NCI-H748 (cell line): ENCODE data around the gene PRM1.

Experiments used
- DNase-seq: peaks from one replicate; lab custom pipeline; 2025; ENCODE audit not compliant: unreplicated experiment; lab: John Stamatoyannopoulos, UW

The PRM1 gene, protein sequence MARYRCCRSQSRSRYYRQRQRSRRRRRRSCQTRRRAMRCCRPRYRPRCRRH

DNA sequence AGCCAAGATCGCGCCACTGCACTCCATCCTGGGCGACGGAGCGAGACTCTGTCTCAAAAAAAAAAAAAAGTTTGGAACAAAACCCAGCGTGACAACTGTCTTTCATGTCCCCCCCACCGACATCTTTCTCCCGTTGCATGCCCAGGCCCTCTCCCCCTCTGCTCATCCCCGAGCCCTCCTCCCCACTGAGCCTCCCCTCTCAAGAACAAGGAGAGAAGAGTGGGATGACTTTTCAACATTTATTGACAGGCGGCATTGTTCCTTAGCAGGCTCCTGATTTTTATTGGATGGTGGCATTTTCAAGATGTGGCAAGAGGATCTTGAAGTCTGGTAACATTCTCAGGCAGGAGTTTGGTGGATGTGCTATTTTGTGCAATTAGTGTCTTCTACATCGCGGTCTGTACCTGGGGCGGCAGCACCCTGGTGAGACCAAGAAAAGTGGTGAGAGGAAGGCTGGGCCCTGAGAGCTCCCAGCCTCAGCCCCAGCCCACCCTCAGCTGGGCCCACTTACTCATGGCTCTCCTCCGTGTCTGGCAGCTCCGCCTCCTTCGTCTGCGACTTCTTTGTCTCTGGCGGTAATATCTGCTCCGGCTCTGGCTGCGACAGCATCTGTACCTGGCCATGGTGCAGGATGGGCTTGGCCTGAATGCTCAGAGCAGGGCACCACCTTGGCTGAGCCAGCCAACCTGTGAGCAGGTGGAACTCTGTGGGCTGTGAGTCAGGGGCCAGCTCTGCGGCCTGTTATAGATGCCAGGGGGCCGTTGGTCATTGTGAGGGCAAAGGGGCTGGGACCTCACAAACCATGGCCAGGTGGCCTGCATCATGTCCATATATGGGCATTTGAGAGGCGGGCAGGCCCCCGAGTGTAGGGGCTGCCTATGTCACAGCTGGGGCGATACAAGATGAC is at the start of gene PRM1:
TSS of gene PRM1 (minus strand) at position 715 of the 907 bp plus-strand sequence. CDS start at position 623, 92 bp downstream.
- no peak for DNase-seq

DNA sequence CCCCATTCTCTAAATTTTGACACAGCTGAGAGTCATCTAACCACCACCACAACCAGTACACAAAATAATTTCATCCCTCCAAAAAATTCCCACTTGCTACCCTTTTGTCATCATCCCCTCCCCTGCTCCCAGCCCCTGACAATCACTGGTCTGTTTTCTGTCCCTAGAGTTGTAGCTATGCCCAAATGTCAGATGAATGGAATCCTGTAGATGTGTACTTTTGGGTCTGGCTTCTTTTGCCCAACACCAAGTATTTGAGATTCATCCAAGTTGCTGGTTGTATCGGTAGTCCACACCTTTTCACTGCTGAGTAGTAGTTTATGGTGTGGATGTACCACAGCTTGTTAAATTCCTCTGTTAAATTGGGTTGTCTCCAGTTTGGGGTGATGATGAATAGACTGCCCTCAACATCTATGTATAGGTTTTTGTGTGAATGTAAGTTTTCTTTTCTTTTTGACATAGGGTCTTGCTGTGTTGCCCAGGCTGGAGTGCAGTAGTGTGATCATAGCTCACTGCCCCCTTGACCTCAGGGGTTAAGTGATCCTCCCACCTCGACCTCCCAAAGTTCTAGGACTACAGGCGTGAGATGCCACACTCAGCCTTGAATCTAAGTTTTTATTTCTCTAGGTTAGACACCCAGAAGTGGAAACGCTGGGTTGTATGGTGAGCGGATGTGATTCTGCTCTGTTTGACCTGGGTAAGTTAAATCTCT is 49.6 kb upstream of the PRM1 start:
- no peak for DNase-seq

DNA sequence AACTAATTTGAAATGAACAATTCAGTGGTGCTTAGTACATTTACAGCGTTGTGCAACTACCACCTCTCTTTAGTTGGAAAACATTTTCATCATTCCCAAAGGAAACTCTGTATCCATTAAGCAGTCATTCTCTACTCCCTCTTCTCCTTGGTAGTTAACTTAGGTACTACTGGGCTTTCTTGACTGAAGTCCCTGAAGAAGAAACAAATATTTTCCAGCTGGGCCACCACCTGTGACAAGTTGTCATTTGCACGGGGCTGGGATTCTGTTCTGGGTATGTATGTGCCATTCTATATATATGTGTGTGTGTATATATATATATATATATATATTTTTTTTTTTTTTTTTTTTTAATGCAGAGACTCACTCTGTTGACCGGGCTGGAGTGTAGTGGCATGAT is 48.8 kb upstream of the PRM1 start:
- DNase-seq: no peak

DNA sequence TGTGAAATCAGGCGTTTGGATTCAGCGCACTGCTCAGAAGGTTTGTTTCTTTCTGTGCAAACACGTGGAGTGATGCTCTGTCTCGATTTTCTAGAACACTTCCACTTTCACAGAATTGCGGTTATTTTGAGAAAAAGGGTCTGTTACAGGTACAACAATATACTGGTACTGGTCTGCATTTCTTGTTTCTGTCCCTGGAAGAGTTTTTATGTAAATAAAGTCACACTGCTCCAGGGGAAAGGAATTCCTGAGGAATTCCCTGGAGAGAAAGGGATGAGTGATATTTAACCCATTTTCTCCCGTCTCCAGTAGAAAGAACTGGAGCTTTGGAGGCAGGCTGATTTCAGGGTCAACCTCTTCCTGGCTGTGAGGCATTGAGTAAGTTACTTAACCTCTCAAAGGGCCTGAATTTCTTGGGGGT is 48.0 kb upstream of the PRM1 start:
- no peak for DNase-seq

DNA sequence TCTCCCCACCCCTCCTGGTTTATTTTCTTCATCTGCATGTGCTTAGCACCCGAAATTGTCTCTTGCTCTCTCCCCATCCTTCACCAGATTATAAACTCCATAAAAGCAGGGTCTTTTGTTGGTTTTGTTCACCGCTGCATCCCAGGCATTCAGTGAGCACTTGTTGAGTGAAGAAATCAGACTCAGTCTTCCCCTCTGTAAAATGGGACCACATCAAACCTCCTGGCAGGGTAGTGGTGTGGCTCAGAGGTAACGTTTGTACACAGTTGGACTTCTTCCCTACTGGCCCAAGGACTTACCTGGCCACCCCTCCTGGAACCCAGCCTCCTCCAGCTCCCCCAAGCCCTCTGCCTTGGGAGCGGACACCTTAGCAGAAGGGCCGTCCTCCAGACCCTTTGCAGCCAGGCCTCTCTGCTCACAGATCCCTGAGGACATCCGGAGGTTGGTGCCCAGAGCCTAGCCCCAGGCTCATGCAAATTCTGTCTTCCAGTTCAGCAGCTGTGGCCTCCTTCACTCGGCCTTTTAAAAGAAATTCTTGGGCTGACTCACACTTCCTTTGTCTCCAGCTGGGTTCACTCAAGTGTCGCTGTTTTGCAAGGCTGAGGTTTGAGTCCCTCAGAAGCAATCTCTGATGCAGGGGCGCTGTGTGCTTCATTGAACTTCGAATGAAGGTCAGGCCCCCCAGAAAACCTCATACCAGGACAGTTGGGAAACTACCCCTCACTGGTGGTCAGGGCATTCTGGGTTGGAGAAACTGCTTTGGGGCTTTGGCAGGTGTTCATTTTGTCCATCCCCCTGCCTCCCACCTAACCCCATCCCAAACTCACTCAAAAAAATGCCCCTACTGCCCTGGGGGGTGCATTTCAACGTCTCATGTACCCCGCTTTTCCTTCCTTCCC is 47.3 kb upstream of the PRM1 start:
- no peak for DNase-seq

DNA sequence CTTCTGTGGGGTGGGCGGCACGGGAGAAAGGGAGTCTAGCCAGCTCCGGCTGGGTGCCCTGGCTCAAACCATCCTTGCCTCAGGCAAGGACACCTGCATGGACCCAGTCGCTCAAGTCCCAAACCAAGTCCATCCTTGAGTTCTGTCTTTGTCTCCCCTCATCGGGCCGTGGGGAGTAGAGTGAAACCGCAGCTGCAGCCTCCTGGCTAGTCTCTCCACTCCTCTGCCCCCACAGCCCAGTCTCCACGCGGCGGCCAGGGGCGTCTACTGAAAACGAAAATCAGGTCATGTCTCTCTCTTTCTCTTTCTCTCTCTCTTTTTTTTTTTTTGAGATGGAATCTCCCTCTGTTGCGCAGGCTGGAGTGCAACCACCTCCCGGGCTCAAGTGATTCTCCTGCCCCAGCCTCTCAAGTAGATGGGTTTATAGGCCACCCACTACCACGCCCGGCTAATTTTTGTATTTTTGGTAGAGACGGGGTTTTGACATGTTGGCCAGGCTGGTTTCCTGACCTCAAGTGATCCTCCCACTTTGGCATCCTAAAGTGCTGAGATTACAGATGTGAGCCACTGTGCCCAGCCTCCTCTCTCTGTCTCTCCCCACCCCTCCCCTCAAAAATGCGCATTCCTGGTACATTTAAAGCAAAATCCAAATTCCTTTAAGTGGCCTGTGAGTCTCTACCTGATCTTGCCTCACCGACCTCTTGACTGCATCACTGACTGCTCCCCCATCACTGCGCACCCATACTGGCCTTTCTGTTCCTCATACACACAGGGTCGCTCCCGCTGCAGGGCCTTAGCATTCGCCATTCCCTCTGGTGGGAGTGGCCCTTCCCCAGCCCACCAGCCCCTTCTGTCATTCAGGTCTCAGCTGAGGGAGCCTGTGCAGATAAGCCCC is 46.4 kb upstream of the PRM1 start:
- DNase-seq: no peak

DNA sequence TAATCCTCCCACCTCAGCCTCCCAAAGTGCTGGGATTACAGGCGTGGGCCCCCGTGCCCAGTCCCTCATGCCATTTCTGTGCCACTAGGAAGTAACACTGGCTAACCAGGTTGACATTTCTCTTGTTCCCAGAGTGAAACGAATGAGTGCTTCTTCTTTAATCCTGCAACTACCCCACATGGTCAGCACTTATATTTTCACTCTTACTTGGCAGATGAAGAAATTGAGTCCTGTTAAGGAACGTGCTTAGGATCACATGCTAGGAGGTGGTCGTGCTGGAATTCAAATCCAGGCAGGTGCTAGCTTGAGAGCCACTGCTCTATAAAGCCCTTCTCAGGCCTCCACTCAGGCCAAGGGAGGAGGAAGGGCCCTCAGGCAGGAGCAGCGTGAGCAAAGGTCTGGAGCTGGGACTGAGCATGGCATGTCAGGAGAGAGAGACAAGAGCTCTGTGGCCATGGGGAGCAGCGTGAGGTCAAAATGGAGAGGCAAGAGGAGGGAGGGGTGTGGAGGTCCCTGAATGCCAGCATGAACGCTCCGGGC is 45.7 kb upstream of the PRM1 start:
- no peak for DNase-seq

DNA sequence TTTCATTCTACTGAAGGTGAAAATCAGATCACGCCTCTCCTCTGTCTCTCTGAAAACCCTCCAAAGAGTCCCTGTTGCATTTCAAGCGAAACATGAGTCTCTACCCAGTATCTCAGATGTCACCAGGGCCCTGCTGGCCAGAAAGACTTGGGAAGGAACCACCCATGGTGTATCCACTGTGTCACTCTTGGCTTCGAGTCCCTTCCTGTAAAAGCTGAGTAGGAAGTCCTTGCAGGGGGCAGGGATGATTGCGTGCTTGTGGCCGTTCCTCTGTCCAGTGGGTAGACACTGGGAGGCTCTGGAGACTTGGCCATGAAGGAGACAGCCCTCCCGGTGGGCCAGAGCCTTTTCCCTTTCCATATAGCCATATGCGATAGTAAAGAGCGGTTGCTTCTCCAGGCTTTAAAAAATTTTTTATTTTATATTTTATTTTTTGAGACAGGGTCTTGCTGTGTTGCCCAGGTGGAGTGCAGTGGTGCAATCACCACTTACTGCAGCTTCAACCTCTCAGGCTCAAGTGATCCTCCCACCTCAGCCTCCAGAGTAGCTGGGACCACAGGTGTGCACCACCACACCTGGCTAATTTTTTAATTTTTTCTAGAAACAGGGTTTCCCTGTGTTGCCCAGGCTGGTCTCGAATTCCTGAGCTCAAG is 45.1 kb upstream of the PRM1 start:
- DNase-seq: no peak

DNA sequence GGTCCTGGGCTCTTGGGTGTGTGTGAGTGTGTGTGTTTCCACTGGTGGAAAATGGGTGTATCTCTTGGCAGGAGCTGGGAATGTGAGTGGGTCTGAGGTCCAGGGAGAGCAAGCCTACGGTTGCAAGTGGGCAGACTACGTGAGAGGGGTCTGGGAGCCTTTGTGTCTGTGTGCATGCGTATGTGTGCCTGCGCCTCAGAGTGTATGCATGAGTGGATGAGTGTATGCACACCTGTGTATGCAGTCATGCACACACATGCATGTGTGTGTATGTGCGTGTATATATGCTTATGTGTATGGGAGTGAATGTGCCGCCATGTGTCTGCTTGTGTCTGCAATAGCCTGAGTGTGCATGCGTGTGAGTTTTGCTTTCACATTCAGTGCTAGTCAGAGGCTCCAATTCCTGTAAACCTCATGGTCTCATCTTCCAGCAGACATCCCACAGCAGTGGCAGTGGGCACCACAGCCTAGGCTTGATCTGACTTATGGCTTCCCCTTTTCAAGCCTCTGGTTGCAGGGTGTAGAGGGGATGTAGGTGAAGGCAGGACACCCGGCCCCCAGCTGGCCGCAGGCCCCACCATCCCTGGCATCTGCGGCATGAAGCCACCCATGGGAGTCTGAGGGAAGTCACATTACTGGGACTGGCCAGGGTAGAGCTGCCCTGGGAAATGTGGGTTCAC is 44.4 kb upstream of the PRM1 start:
- no peak for DNase-seq

DNA sequence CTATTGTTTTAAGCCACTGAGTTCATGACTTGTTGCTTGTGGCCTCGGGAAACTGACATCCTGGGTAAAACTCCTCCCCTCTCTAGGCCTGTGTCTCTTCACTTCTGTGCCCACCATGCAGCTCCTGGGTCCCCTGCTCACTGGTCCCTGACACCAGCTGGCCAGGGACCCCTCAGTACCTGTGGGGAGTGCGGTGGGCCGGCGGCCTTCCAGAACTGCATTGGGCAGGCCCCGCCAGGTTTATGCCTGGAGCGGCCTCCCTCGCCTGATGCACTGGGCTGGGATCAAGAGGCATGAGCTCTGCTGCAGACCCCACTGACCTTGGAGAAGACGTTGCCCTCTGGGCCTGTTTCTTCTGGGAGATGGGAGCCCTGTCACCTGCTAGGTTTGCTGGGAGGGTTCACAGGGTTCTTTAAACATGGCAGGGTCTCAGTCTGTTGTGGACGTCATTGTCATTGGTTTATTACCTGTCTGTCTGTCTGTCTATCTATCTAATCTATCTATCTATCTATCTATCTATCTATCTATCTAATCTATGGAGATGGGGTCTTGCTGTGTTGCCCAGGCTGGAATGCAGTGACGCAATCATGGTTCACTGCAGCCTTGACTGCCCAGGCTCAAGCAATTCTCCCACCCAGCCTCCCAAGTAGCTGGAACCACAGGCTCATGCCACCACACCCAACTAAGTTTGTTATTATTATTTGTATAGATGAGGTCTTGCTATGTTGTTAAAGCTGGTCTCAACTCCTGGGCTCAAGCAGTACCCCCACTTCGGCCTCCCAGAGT is 42.6 kb upstream of the PRM1 start:
- no peak for DNase-seq

DNA sequence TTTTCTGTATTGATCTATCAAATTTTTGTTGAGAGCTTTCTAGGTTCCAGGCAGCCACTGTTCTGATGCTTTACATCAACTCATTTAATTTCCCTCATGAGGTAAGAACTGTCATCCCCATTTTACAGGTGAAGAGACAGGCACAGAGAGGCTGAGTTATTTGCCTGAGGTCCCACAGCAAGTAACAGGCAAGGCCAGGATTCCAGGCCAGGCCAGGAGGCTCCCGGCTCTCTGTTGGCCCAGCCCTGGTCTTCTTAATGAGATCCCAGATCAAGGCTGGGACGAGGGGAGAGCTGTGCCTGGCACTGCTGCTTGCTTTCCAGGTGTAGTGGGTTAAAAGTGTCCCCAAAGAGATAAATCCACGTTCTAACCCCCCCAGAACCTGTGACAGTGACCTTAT is 41.7 kb upstream of the PRM1 start:
- no peak for DNase-seq

DNA sequence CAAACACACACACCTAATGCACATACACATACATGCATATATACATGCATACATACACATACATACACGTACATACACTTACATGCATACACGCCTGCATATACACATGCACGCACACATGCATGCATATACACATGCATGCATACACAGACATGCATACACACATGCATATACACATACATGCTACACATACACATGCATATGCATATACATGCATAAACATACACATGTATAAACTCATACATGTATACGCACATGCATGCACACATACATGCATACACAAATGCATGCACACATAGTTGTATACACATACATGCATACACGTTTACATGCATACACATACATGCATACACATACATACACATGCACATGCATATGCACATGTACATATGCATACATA is 40.5 kb upstream of the PRM1 start:
- DNase-seq: no peak

DNA sequence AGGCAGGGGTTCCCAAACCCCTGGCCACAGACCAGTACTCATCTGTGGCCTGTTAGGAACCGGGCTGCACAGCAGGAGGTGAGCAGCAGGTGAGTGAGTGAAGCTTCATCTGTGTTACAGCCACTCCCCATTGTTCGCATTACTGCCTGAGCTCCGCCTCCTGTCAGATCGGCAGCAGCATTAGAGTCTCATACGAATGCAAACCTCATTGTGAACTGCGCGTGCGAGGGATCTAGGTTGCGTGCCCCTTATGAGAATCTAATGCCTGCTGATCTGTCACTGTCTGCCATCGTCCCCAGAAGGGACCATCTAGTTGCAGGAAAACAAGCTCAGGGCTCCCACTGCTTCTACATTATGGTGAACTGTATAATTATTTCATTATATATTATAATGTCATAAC is 39.0 kb upstream of the PRM1 start:
- peak; percentile 56 for DNase-seq

DNA sequence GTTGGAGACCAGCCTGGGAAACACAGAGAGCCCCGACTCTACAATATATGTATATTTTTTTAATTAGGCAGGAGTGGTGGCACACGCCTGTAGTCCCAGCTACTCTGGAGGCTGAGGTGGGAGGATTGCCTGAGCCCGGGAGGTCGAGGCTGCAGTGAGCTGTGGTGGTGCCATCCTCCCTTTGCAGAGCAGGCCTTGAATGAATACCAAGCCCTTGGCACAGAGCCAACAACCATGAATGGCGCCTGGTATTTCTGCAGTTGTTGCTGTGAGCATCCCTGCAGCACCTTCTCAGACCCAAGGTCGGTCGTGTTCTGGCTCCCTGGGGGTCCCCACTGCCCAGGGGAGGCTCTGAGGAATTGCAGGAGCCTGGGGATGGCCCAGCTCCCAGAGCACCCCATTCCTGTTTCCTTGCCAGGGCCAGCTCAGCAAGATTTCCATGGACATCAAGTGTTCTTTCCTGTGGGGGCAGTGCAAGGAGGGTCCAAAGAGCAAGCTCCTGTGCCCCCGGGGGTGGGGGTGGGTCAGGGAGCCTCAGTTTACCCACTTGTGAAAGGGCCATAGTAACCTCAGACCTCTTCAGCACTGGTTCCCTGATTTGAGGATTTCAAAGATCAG is 38.5 kb upstream of the PRM1 start:
- peak; percentile 56 for DNase-seq

DNA sequence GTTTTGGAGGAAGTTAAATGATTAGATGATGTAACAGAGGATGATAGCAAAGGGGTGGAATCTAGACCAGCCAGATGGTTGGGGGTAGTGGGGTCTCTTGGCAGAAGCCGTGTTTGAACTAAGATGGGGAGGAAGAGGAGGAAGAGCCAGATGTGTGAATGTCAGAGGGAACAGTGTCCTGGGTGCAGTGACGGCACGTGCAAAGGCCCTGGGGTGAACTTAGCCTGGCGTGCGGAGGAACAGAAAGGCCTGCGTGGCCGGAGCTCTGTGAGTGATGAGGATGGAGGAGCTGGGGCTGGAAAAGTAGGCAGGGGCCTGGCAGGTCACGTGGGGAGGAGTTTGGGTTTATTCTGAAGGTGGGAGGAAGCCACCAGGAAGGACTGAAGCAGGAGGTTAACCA is 37.7 kb upstream of the PRM1 start:
- no peak for DNase-seq

DNA sequence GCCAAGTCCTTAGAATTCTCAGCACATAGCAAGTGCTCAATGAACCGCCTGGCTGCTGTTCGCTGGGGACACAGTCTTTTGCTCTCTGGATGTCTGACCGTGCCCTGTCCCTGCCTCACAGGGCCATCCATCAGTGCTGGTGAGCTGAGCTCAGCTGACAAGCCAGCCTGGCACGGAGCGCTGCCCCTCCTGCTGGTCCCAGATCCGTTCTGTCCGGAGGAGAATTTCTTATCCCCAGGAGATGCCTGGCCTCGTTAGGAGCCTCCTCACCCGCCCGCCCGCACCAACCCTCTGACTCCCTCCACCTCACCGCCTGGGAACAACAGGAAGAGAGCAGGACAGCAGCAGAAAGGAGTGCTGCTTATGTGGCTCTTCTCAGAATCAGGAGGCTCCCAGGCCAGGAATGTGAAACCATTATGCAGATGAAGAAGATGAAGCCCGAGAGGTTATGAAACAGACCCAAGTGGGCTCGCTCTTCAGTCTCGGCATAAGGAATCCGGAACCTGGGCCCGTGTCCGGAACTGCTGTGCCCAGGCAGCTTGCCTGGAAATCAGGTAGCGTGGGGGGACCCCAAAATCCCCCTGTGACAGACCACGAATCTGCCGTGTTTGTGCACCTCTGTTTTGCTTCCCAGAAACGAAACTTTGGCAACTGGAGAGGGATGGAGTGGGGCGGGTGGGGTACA is 35.3 kb upstream of the PRM1 start:
- no peak for DNase-seq

DNA sequence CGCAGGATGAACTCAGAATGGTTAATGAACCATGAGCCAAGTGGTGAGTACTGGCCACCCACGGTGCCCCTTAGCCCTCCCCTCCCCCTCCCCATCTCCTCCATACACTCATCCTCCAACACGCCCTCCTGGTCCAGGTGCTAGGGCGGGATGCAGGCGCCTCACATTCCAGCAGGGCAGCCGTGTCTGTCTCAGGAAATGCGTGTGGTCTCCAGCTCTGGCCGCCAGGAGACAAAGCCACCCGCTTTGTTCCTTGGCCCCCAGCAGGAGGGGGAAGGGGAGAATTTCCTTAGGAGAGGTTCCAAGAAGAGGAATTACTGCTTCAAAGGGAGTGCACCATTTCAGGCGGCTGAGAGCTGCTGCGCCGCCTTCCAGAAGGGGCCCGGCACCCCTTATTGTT is 34.4 kb upstream of the PRM1 start:
- no peak for DNase-seq
